HL-60 (cell line): ENCODE results near the gene GSTA2.

Experiments used
- CTCF ChIP-seq: IDR thresholded peaks from one replicate; pipeline ENCODE4 v1.5.1; 2011; ENCODE audit warnings: low read length, control low read depth, inconsistent platforms; ENCODE audit not compliant: insufficient read depth
- GABPA ChIP-seq: IDR thresholded peaks from 2 replicates; pipeline ENCODE4 v1.6.1; 2012; ENCODE audit warnings: low read depth
- POLR2AphosphoS5 ChIP-seq: IDR thresholded peaks from 2 replicates; pipeline ENCODE4 v1.6.1; 2012; ENCODE audit warnings: low read depth
- REST ChIP-seq: IDR thresholded peaks from 2 replicates; pipeline ENCODE4 v1.6.1; 2012; ENCODE audit warnings: low read depth; ENCODE audit not compliant: insufficient replicate concordance

- TF ChIP-seq CTCF = no peak
- TF ChIP-seq POLR2AphosphoS5 = no peak
- TF ChIP-seq REST = no peak
- TF ChIP-seq GABPA = no peak
Observed at GRCh38 chr6:52736145-52736544, 27.1 kb downstream of the GSTA2 start.
